Lung (tissue), 12 donors: ENCODE data around the gene ZNF236. TPM values are rescaled to one million over a fixed set of nuclear protein-coding genes. Genes with fewer than 3 reads are reported as not detected.
A peak's percentile ranks its signal among the peaks of the same experiment; 100 is the strongest.

Source experiments
- ATAC-seq: fragments of 200-7000 bp; cut with Tn5 transposase; one replicate; pipeline ENCODE4 v1.9.1; 2020; ENCODE audit warnings: moderate number of reproducible peaks; ENCODE audit not compliant: insufficient read depth, low FRiP score
- DNase-seq, 3 donors: peaks; one replicate each; pipeline ENCODE4 v3.0.0-alpha.2; 2013 to 2017
- H3K27ac ChIP-seq, 2 donors: one replicate each; pipeline ENCODE4 v1.5.1; 2013; ENCODE audit warnings: mild to moderate bottlenecking in 2 of 2, moderate library complexity in 2 of 2, control low read depth in 1 of 2, inconsistent platforms in 1 of 2, low read depth in 1 of 2, low read length in 1 of 2
- H3K27me3 ChIP-seq, 3 donors: one replicate each; pipeline ENCODE4 v1.5.1; 2013; ENCODE audit warnings: low read length in 2 of 3; ENCODE audit not compliant: control insufficient read depth in 3 of 3, insufficient read depth in 3 of 3
- H3K36me3 ChIP-seq, 4 donors: one replicate each; pipeline ENCODE4 v1.5.1; 2013; ENCODE audit warnings: low read length in 4 of 4, mild to moderate bottlenecking in 1 of 4, moderate library complexity in 1 of 4; ENCODE audit not compliant: control insufficient read depth in 4 of 4, insufficient read depth in 4 of 4
- H3K4me1 ChIP-seq, 5 donors: one replicate each; pipeline ENCODE4 v1.5.1; 2013; ENCODE audit warnings: low read length in 5 of 5, mild to moderate bottlenecking in 2 of 5, moderate library complexity in 1 of 5; ENCODE audit not compliant: control insufficient read depth in 5 of 5, insufficient read depth in 5 of 5
- H3K4me3 ChIP-seq: one replicate; pipeline ENCODE4 v1.5.1; 2013; ENCODE audit warnings: mild to moderate bottlenecking, control low read depth, moderate library complexity
- H3K9ac ChIP-seq, 2 donors: one replicate each; pipeline ENCODE4 v1.5.1; 2013; ENCODE audit warnings: low read length in 2 of 2, control low read depth in 1 of 2; ENCODE audit not compliant: insufficient read depth in 1 of 2
- H3K9me3 ChIP-seq, 4 donors: one replicate each; pipeline ENCODE4 v1.5.1; 2013; ENCODE audit warnings: low read length in 3 of 4, mild to moderate bottlenecking in 1 of 4, moderate library complexity in 1 of 4; ENCODE audit not compliant: control insufficient read depth in 4 of 4, insufficient read depth in 3 of 4
- WGBS, 2 donors: extraction: QIAGEN DNeasy Blood & Tissue Kit; methylation state at CpG; one replicate each; pipeline ENCODE4 v1.1.7; 2013; 5-methylcytosine and 5-hydroxymethylcytosine counted together
- polyA plus RNA-seq, 2 donors: library from polyadenylated mRNA; stranded (reverse); fragments of 200-250 nt; gene quantifications; one replicate each; pipeline ENCODE4 v1.2.1, GENCODE V29; 2013
- total RNA-seq, 2 donors: library from RNA; depleted of rRNA in 1 of 2; stranded (reverse); fragments of >200 nt in 1 of 2; gene quantifications; one replicate each; pipeline ENCODE4 v1.2.1, GENCODE V29; 2014 to 2021
- TF ChIP-seq, protein P1 (sequence below): IDR thresholded peaks from 2 replicates; pipeline ENCODE4 v1.5.1; 2012; ENCODE audit warnings: mild to moderate bottlenecking; ENCODE audit errors: control extremely low read depth, extremely low read depth
- donor health status: control.
- donor health status: control.
- donor health status: Bipolar disorder and iron deficiency.
- donor health status: healthy.
- donor health status: DM: yes; HTN: yes; CAD: no.

The ZNF236 gene
- total and polyA plus RNA-seq, 4 donors, result 2.4 to 23.1 (median 8.8) TPM

DNA sequence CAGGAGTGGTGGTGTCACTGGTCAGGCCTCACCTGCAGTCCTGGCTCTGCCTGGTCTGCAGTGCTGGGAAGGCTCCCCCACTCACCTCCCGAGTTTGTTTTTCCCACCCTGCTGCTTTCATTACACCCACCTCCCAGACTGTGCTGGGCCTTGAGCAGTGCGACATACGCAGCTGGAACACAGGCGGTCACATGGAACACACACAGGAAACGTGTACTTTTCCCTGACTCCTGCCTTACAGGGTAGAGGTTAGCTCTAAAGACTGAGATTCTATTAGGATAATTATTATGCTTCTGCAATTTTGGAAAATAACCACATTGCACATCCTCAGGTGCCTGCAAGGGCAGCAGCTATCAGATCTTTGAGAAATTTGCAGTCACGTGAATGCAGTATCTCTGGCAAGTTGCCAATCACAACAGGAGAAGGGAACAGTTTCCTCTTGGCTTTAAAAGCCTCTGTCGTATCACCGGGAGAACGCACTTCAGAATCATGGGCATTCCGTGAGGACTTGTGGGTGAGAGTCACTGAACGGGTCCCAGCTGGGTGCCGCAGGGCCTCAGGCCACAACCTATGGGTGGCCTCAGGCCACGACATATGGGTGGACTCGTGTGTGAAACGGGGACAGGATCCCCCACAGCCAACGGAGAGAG, 136.5 kb downstream of the ZNF236 start:
- TF ChIP-seq, protein P1, sequence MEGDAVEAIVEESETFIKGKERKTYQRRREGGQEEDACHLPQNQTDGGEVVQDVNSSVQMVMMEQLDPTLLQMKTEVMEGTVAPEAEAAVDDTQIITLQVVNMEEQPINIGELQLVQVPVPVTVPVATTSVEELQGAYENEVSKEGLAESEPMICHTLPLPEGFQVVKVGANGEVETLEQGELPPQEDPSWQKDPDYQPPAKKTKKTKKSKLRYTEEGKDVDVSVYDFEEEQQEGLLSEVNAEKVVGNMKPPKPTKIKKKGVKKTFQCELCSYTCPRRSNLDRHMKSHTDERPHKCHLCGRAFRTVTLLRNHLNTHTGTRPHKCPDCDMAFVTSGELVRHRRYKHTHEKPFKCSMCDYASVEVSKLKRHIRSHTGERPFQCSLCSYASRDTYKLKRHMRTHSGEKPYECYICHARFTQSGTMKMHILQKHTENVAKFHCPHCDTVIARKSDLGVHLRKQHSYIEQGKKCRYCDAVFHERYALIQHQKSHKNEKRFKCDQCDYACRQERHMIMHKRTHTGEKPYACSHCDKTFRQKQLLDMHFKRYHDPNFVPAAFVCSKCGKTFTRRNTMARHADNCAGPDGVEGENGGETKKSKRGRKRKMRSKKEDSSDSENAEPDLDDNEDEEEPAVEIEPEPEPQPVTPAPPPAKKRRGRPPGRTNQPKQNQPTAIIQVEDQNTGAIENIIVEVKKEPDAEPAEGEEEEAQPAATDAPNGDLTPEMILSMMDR, result no peak
- no peak overlapping the region for H3K9ac ChIP-seq
- H3K4me3 ChIP-seq, result no peak overlapping the region
- peaks cover 0 to 8% (median 3%) of the 10 kb centered on the region in 5 donors for H3K4me1 ChIP-seq
- H3K9me3 ChIP-seq, result no peaks in the 10 kb centered on the region
- H3K36me3 ChIP-seq, result peaks cover 0 to 22% (median 19%) of the 10 kb centered on the region in 4 donors
- 55 to 72% methylated on average over 16 of the region's 16 CpGs for WGBS, 2 donors
- H3K27ac ChIP-seq, result peak overlapping the region in 1 of 2 donors; percentile 12
- H3K27me3 ChIP-seq, result no peaks in the 10 kb centered on the region
- ATAC-seq (peak; percentile 16), DNase-seq (peak; percentile 34 to 73 (median 55))

DNA sequence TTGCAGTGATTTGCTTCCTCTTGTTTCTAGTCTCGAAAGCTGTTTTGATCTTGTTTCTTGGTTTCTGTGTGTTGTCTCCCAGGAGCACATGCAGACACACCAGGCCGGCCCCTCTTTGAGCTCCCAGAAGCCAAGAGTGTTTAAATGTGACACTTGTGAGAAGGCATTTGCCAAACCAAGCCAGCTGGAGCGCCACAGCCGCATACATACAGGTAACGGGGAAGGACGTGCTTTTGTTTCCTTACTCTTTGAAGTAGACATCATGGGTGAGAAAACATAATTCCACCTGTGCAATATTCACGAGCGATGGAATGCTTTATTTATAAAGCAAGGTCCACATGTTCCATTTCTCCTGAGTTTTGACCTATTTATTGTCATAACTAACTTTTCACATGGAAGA, 137.2 kb downstream of the ZNF236 start:
- DNase-seq (no peak), ATAC-seq (no peak)
- H3K27ac ChIP-seq, result no peak overlapping the region
- TF ChIP-seq, protein P1, result no peak
- no peak overlapping the region for H3K9ac ChIP-seq
- peaks cover 0 to 21% (median 19%) of the 10 kb centered on the region in 4 donors for H3K36me3 ChIP-seq
- 81 to 88% methylated on average over 8 of the region's 8 CpGs for WGBS, 2 donors
- H3K4me3 ChIP-seq, result no peak overlapping the region
- no peaks in the 10 kb centered on the region for H3K9me3 ChIP-seq
- H3K4me1 ChIP-seq, result peaks cover 0 to 8% (median 0%) of the 10 kb centered on the region in 5 donors
- H3K27me3 ChIP-seq, result no peaks in the 10 kb centered on the region

DNA sequence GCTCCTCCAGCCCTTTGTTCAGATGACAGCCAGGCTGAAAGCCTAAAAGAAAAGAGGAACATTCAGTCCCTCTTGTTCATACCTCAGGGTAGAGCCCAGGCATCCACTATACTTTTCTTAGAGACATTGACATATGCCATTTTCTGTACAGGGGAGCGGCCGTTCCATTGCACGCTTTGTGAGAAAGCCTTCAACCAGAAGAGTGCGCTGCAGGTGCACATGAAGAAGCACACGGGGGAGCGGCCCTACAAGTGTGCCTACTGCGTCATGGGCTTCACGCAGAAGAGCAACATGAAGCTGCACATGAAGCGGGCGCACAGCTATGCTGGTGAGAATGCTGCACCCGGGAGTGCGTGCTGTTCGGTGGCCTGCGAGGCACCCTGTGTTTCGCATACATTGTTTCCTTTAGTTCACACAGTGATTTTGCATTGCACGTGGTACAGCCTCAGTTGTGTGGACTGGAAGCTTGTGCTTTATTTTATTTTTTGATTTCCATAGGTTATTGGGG, 138.2 kb downstream of the ZNF236 start:
- no peak overlapping the region for H3K4me3 ChIP-seq
- DNase-seq, result no peak
- 95 to 97% methylated on average over 16 of the region's 16 CpGs for WGBS, 2 donors
- H3K36me3 ChIP-seq, result peaks cover 0 to 20% (median 19%) of the 10 kb centered on the region in 4 donors
- no peak overlapping the region for H3K27ac ChIP-seq
- no peaks in the 10 kb centered on the region for H3K9me3 ChIP-seq
- peaks cover 0 to 8% (median 0%) of the 10 kb centered on the region in 5 donors for H3K4me1 ChIP-seq
- no peak overlapping the region for H3K9ac ChIP-seq
- no peaks in the 10 kb centered on the region for H3K27me3 ChIP-seq
- no peak for ATAC-seq
- TF ChIP-seq, protein P1, result no peak
